Ramos (cell line): ENCODE data around the gene SUGP2.
"Not testable (repeated sequence)": the region's sequence is repeated elsewhere in the genome, so short reads cannot be mapped to it uniquely, and the experiment has no call there.

ENCODE experiments used
- in situ Hi-C: fragments of 300-500 bp; cut with MboI; formaldehyde crosslinking; loops from one replicate; pipeline ENCODE4 v1.14.3; 2022; ENCODE audit warnings: low sequenced_read_pairs; ENCODE audit not compliant: unreplicated experiment

Gene SUGP2

GRCh38 chr19:18961767-18962620, 71.3 kb downstream of the SUGP2 start:
- in situ Hi-C loops, result no loop called here

- in situ Hi-C loops, result no loop called here
Measured at GRCh38 chr19:18960370-18960769, 72.9 kb downstream of the SUGP2 start.

GRCh38 chr19:18955042-18955441, 78.3 kb downstream of the SUGP2 start:
- in situ Hi-C loops, result no loop called here

- in situ Hi-C loops, result no loop called here
Measured at GRCh38 chr19:18954094-18954493, 79.2 kb downstream of the SUGP2 start.

GRCh38 chr19:18952364-18953003, 80.8 kb downstream of the SUGP2 start:
- in situ Hi-C loops, result not testable (repeated sequence)

GRCh38 chr19:18951721-18952281, 81.5 kb downstream of the SUGP2 start:
- in situ Hi-C loops, result no loop called here

- in situ Hi-C loops, result no loop called here
Measured at GRCh38 chr19:18949858-18950257, 83.5 kb downstream of the SUGP2 start.

GRCh38 chr19:18948976-18949356, 84.4 kb downstream of the SUGP2 start:
- in situ Hi-C loops, result no loop called here

- in situ Hi-C loops, result no loop called here
Measured at GRCh38 chr19:18948075-18948975, 85.0 kb downstream of the SUGP2 start.

GRCh38 chr19:18946918-18947317, 86.4 kb downstream of the SUGP2 start:
- in situ Hi-C loops, result no loop called here

GRCh38 chr19:18946335-18946734, 87.0 kb downstream of the SUGP2 start:
- in situ Hi-C loops, result no loop called here

- in situ Hi-C loops, result no loop called here
Measured at GRCh38 chr19:18945297-18945696, 88.0 kb downstream of the SUGP2 start.

- in situ Hi-C loops, result no loop called here
Measured at GRCh38 chr19:18943465-18943864, 89.9 kb downstream of the SUGP2 start.

- in situ Hi-C loops, result no loop called here
Measured at GRCh38 chr19:18942692-18943091, 90.6 kb downstream of the SUGP2 start.

- in situ Hi-C loops, result no loop called here
Measured at GRCh38 chr19:18941628-18942354, 91.5 kb downstream of the SUGP2 start.
